Mesenchymal stem cell (in vitro differentiated cells and primary cell): Measurements from ENCODE around the gene ECE1.

Experiments used
- DNase-seq: peaks from one replicate; pipeline ENCODE4 v3.0.0-alpha.2; 2013
- H2AFZ ChIP-seq: one replicate; pipeline ENCODE4 v1.6.1; 2013; ENCODE audit warnings: low read depth, mild to moderate bottlenecking, control low read depth, inconsistent platforms, low read length, moderate library complexity
- H2AK5ac ChIP-seq: 2 replicates; pipeline ENCODE4 v1.6.1; 2013; ENCODE audit warnings: low read length, moderate library complexity, mild to moderate bottlenecking, inconsistent platforms; ENCODE audit not compliant: severe bottlenecking
- H2BK120ac ChIP-seq: one replicate; pipeline ENCODE4 v1.6.1; 2013; ENCODE audit warnings: low read depth, mild to moderate bottlenecking, inconsistent platforms, low read length, moderate library complexity
- H2BK12ac ChIP-seq, 2 experiments: one replicate each; pipeline ENCODE4 v1.6.1; 2013; ENCODE audit warnings: inconsistent platforms in 2 of 2, low read length in 2 of 2, mild to moderate bottlenecking in 2 of 2, moderate library complexity in 2 of 2, control low read depth in 1 of 2
- H2BK15ac ChIP-seq: one replicate; pipeline ENCODE4 v1.6.1; 2013; ENCODE audit warnings: mild to moderate bottlenecking, low read depth, inconsistent platforms; ENCODE audit not compliant: poor library complexity, severe bottlenecking
- H2BK5ac ChIP-seq: 2 replicates; pipeline ENCODE4 v1.6.1; 2013; ENCODE audit warnings: low read depth, mild to moderate bottlenecking, low read length, control low read depth, inconsistent platforms; ENCODE audit not compliant: poor library complexity, severe bottlenecking
- H3K14ac ChIP-seq, 2 experiments: one replicate each; pipeline ENCODE4 v1.6.1; 2013; ENCODE audit warnings: inconsistent platforms in 2 of 2, low read length in 2 of 2, control low read depth in 1 of 2, mild to moderate bottlenecking in 1 of 2, moderate library complexity in 1 of 2
- H3K18ac ChIP-seq, 2 experiments: one replicate each; pipeline ENCODE4 v1.6.1; 2013; ENCODE audit warnings: inconsistent platforms in 2 of 2, low read length in 2 of 2, control low read depth in 1 of 2, low read depth in 1 of 2, mild to moderate bottlenecking in 1 of 2
- H3K23ac ChIP-seq, 2 experiments: one replicate each; pipeline ENCODE4 v1.6.1; 2013; ENCODE audit warnings: inconsistent platforms in 2 of 2, low read length in 2 of 2, mild to moderate bottlenecking in 2 of 2, moderate library complexity in 2 of 2, control low read depth in 1 of 2
- H3K27ac ChIP-seq: 2 replicates; pipeline ENCODE4 v1.5.1; 2013; ENCODE audit warnings: mild to moderate bottlenecking, moderate library complexity, low read length, control low read depth, inconsistent platforms; ENCODE audit not compliant: poor library complexity, severe bottlenecking
- H3K27me3 ChIP-seq, 2 experiments: 2 replicates each; pipeline versions ENCODE4 v1.6.1 to v1.7.0; 2013; ENCODE audit warnings: low read length in 2 of 2, mild to moderate bottlenecking in 2 of 2, moderate library complexity in 2 of 2, control low read depth in 1 of 2, inconsistent platforms in 1 of 2; ENCODE audit not compliant: control insufficient read depth in 1 of 2, insufficient read depth in 1 of 2
- H3K36me3 ChIP-seq, 2 experiments: 2 replicates each; pipeline versions ENCODE4 v1.6.1 to v1.7.0; 2013; ENCODE audit warnings: low read length in 2 of 2, control low read depth in 1 of 2, inconsistent platforms in 1 of 2, low read depth in 1 of 2, mild to moderate bottlenecking in 1 of 2; ENCODE audit not compliant: insufficient read depth in 2 of 2, control insufficient read depth in 1 of 2
- H3K4ac ChIP-seq, 2 experiments: one replicate each; pipeline ENCODE4 v1.6.1; 2013; ENCODE audit warnings: inconsistent platforms in 2 of 2, low read length in 2 of 2, mild to moderate bottlenecking in 2 of 2, moderate library complexity in 2 of 2, control low read depth in 1 of 2, low read depth in 1 of 2
- H3K4me1 ChIP-seq: 2 replicates; pipeline ENCODE4 v1.6.1; 2013; ENCODE audit warnings: low read depth, low read length, control low read depth; ENCODE audit not compliant: control insufficient read depth, insufficient read depth
- H3K4me2 ChIP-seq: 2 replicates; pipeline ENCODE4 v1.6.1; 2013; ENCODE audit warnings: low read length, mild to moderate bottlenecking, inconsistent platforms; ENCODE audit not compliant: poor library complexity, severe bottlenecking
- H3K4me3 ChIP-seq, 2 experiments: 2 replicates each; pipeline versions ENCODE4 v1.5.1 to v1.7.0; 2013; ENCODE audit warnings: low read length in 2 of 2, mild to moderate bottlenecking in 2 of 2, control low read depth in 1 of 2, low read depth in 1 of 2; ENCODE audit not compliant: insufficient read depth in 1 of 2
- H3K79me1 ChIP-seq: replicated peaks from 2 replicates; pipeline ENCODE4 v1.6.1; 2013; ENCODE audit warnings: mild to moderate bottlenecking, control low read depth, low read length, inconsistent platforms; ENCODE audit not compliant: poor library complexity, severe bottlenecking
- H3K9ac ChIP-seq: 2 replicates; pipeline ENCODE4 v1.7.0; 2013; ENCODE audit warnings: mild to moderate bottlenecking, low read length, moderate library complexity
- H3K9me3 ChIP-seq: 2 replicates; pipeline ENCODE4 v1.7.0; 2013; ENCODE audit warnings: mild to moderate bottlenecking, low read length; ENCODE audit not compliant: control insufficient read depth
- H4K8ac ChIP-seq: one replicate; pipeline ENCODE4 v1.6.1; 2013; ENCODE audit warnings: inconsistent platforms, mild to moderate bottlenecking, low read length, moderate library complexity
- H4K91ac ChIP-seq: one replicate; pipeline ENCODE4 v1.6.1; 2013; ENCODE audit warnings: mild to moderate bottlenecking, low read length, inconsistent platforms
- WGBS: methylation state at CpG from one replicate; pipeline ENCODE4 v1.1.7; 2013; ENCODE audit warnings: mixed read lengths; 5-methylcytosine and 5-hydroxymethylcytosine counted together

ECE1 gene

DNA sequence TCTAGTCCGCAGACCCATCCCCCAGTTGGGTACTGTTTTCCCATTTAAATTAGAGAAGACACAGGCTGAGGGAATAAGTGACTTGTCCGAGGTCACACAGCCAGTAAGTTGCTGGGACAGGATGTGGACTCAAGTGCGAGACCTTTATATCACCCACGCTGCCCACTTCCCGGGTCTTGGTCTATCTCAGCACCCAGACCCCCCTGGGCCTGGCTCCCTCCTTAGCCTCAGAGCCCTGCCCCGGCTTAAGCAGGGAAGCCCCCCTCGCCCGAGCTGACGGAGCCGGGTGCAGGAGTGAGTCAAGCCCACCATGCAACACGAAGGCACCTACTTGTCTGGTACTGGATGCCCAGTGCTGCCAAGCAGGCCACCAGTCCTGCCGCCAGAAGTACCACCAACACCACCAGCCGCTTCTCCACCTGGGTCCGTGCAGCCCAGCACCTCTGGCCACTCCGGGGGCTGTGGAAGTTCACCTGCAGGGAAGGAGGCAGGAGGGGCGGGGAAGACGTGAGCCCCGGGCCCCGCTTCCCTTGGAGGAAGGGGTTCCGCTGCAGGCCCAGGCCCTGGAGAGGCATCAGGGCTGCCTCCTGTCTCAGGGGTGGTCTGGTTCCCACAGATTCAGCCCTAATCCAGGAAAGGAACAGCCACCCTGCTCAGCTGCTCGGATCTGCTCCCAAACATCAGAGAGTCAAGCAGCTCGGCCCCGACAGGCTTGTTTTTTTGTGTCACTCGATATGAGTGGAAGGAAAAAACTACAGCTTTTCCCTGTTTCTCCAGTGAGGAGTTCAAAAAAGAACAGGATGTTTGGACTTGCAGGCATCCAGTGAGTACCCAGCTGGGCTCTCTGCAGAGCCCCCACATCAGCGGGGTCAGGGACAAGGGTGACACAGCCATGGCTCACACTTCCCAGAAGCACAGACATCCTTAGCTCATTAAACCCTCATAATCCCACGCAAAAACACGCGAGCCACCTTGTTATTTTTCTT lies 11.1 kb downstream of the ECE1 start:
- peak overlapping the region; percentile 39 for H3K9ac ChIP-seq
- H3K9me3 ChIP-seq = no peaks in the 10 kb centered on the region
- peak overlapping the region; percentile 13 for H3K27ac ChIP-seq
- H3K36me3 ChIP-seq = peaks cover 32 to 40% of the 10 kb centered on the region in 2 experiments
- peak overlapping the region; percentile 86 for H4K8ac ChIP-seq
- H2BK15ac ChIP-seq = no peak overlapping the region
- H3K18ac ChIP-seq = peak overlapping the region; percentile 67 to 97
- peak overlapping the region in 1 of 2 experiments; percentile 82 for H3K14ac ChIP-seq
- DNase-seq = peak; percentile 52
- H2BK5ac ChIP-seq = no peak overlapping the region
- H3K23ac ChIP-seq = no peak overlapping the region
- 78% methylated on average over 23 of the region's 28 CpGs for WGBS
- peak overlapping the region; percentile 61 to 71 for H2BK12ac ChIP-seq
- peaks cover 34% of the 10 kb centered on the region for H3K79me1 ChIP-seq
- H2AFZ ChIP-seq = no peak overlapping the region
- no peak overlapping the region for H3K4me2 ChIP-seq
- peaks cover 20% of the 10 kb centered on the region for H3K4me1 ChIP-seq
- H3K4ac ChIP-seq = peak overlapping the region; percentile 79 to 83
- no peak overlapping the region for H2AK5ac ChIP-seq
- no peaks in the 10 kb centered on the region for H3K27me3 ChIP-seq
- peak overlapping the region in 1 of 2 experiments; percentile 10 for H3K4me3 ChIP-seq
- peak overlapping the region; percentile 96 for H4K91ac ChIP-seq
- peak overlapping the region; percentile 89 for H2BK120ac ChIP-seq

DNA sequence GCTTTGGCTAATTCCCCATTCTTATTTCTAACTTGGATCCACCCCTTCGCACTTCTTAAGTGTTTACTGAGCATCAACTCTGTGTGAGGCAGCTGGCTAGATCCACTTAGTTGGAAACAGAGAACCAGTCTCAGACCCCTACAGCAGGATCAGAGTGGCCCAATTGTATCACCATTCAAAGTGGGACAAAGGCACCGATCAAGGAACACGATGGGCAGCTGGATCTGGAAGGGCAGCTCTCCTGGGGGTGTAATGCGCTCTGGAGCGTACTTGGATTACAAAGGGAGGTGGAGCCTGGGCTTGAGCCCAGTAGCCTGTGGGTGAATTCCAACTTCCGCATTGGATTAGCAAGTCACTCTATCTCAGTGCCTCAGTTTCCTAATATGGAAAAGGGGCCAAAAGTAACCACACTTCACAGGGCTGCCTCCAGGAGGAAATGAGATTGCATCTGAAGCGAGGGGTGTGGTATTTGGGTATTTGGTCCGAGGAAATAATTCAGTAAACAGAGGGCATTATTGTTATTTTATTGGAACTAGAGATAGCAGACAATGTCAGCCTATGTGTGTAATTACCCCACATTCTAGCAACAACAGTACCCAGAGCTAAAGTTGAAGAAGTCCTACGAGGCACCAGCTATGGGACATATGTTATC lies 11.9 kb downstream of the ECE1 start:
- Histone ChIP-seq H2BK120ac (no peak overlapping the region), H3K79me1 (peaks cover 31% of the 10 kb centered on the region), H2BK5ac (no peak overlapping the region), H3K9ac (peak overlapping the region; percentile 43), H2AFZ (no peak overlapping the region), H3K27me3 (no peaks in the 10 kb centered on the region), H3K27ac (no peak overlapping the region), H4K91ac (peak overlapping the region; percentile 14), H3K23ac (peak overlapping the region in 1 of 2 experiments; percentile 8), H3K4me2 (no peak overlapping the region), H3K18ac (no peak overlapping the region), H3K4me3 (no peak overlapping the region), H2BK12ac (peak overlapping the region in 1 of 2 experiments; percentile 71), H4K8ac (no peak overlapping the region), H3K4ac (peak overlapping the region in 1 of 2 experiments; percentile 70), H2BK15ac (no peak overlapping the region), H3K9me3 (no peaks in the 10 kb centered on the region), H3K36me3 (peaks cover 33 to 36% of the 10 kb centered on the region in 2 experiments), H2AK5ac (no peak overlapping the region), H3K4me1 (peaks cover 20% of the 10 kb centered on the region), H3K14ac (no peak overlapping the region)
- no peak for DNase-seq
- 99% methylated on average over 8 of the region's 9 CpGs for WGBS

DNA sequence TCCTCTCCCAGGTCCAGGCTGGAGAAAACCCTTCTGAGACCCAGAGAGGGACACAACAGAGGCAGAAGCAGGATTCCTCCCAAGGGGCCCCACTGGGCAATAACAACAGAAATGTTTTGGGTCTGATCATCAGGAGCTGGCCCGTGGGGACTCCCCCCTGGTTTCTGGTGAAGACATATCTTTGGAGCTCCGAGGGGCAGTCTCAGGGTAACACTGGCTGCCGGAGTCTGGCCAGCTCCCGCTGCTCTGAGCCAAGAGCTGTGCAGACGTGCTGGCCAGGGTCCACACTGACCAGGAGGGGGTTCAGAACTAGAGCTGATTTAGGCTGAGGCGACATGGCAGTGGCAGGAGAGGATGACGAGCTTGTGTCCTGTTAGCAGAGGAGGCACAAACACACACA lies 13.1 kb downstream of the ECE1 start:
- Histone ChIP-seq H2AK5ac (no peak overlapping the region), H3K4ac (no peak overlapping the region), H2BK15ac (no peak overlapping the region), H3K27ac (no peak overlapping the region), H3K23ac (no peak overlapping the region), H2BK5ac (no peak overlapping the region), H3K9me3 (no peaks in the 10 kb centered on the region), H3K36me3 (peaks cover 37 to 42% of the 10 kb centered on the region in 2 experiments), H2BK12ac (peak overlapping the region in 1 of 2 experiments; percentile 37), H3K18ac (peak overlapping the region; percentile 0 to 18), H3K14ac (no peak overlapping the region), H2AFZ (no peak overlapping the region), H3K4me1 (peaks cover 20% of the 10 kb centered on the region), H3K79me1 (peaks cover 32% of the 10 kb centered on the region), H3K9ac (peak overlapping the region; percentile 43), H4K8ac (peak overlapping the region; percentile 32), H3K27me3 (no peaks in the 10 kb centered on the region), H3K4me3 (no peak overlapping the region), H2BK120ac (no peak overlapping the region), H3K4me2 (no peak overlapping the region), H4K91ac (no peak overlapping the region)
- no peak for DNase-seq
- 84% methylated on average over 7 of the region's 7 CpGs for WGBS

DNA sequence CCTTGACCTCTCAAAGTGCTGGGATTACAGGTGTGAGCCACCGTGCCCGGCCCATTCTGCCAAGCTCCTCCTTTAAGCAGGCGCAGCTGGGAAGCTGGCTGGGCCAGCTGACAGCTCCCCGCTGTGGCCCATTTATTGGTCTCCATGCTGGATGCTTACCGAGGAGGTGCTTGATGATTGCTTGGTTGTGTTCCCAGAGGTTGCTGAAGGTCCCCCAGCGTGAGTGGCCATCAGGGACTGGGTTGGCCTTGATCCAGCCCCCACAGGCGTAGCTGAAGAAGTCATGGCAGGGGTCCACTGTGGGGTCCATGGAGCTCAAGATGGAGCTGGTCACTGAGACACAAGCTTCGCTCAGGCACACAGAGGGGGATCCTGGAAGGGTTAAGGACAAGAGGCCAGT lies 17.7 kb downstream of the ECE1 start:
- H3K4me1 ChIP-seq = peaks cover 10% of the 10 kb centered on the region
- no peak overlapping the region for H2BK5ac ChIP-seq
- WGBS = 93% methylated on average over 8 of the region's 8 CpGs

More for the DNA sequence above, 17.7 kb downstream of the ECE1 start:
- DNase-seq = no peak
- H2BK120ac ChIP-seq = no peak overlapping the region
- no peak overlapping the region for H3K18ac ChIP-seq
- no peak overlapping the region for H3K27ac ChIP-seq
- no peak overlapping the region for H2AFZ ChIP-seq
- H3K79me1 ChIP-seq = peaks cover 28% of the 10 kb centered on the region
- H3K9me3 ChIP-seq = no peaks in the 10 kb centered on the region
- no peak overlapping the region for H2BK12ac ChIP-seq
- no peak overlapping the region for H3K4me2 ChIP-seq
- H3K36me3 ChIP-seq = peaks cover 58 to 78% of the 10 kb centered on the region in 2 experiments
- H3K4me3 ChIP-seq = no peak overlapping the region
- no peak overlapping the region for H2BK15ac ChIP-seq
- no peak overlapping the region for H3K4ac ChIP-seq
- H4K8ac ChIP-seq = no peak overlapping the region
- no peak overlapping the region for H3K23ac ChIP-seq
- no peak overlapping the region for H3K14ac ChIP-seq
- H4K91ac ChIP-seq = no peak overlapping the region
- no peak overlapping the region for H3K9ac ChIP-seq
- no peaks in the 10 kb centered on the region for H3K27me3 ChIP-seq
- no peak overlapping the region for H2AK5ac ChIP-seq
